Esophagus squamous epithelium (tissue), 5 donors: ENCODE measurements around the gene TMEM72. TPM values are rescaled to one million over a fixed set of nuclear protein-coding genes. Genes with fewer than 3 reads are reported as not detected.

Source experiments
- DNase-seq: peaks from one replicate; lab custom pipeline; 2025; lab: John Stamatoyannopoulos, UW
- H3K27ac ChIP-seq, 4 donors: fragments of 200-600 bp; sonication (generic); one replicate each; pipeline ENCODE4 v1.5.1; 2016 to 2019; ENCODE audit warnings: mild to moderate bottlenecking in 1 of 4
- H3K27me3 ChIP-seq, 4 donors: fragments of 200-600 bp; sonication (generic); 1 replicate in 3 of 4; 2 replicates in 1 of 4; pipeline versions ENCODE4 v1.5.1 to v1.6.0; 2017 to 2021; ENCODE audit warnings: antibody characterized with exemption in 1 of 4
- H3K36me3 ChIP-seq, 3 donors: fragments of 200-600 bp; sonication (generic); one replicate each; pipeline ENCODE4 v1.5.1; 2016 to 2019
- H3K4me1 ChIP-seq, 3 donors: fragments of 200-600 bp; sonication (generic); one replicate each; pipeline ENCODE4 v1.5.1; 2017 to 2019
- H3K4me3 ChIP-seq, 4 donors: fragments of 200-600 bp; sonication (generic); 1 replicate in 3 of 4; 2 replicates in 1 of 4; pipeline ENCODE4 v1.5.1; 2016 to 2019; ENCODE audit warnings: mild to moderate bottlenecking in 2 of 4, moderate library complexity in 1 of 4
- H3K9me3 ChIP-seq, 3 donors: fragments of 200-600 bp; sonication (generic); one replicate each; pipeline ENCODE4 v1.5.1; 2016 to 2019
- CTCF ChIP-seq, 6 experiments: fragments of 450-650 bp in 4 of 6; fragments of 200-600 bp in 2 of 6; sonication (generic) in 2 of 6; IDR thresholded peaks; one replicate each; pipeline ENCODE4 v1.5.1; 2016 to 2019; ENCODE audit warnings: antibody characterized with exemption in 6 of 6, mild to moderate bottlenecking in 4 of 6, moderate library complexity in 4 of 6
- POLR2A ChIP-seq, 4 donors: fragments of 450-650 bp; IDR thresholded peaks; one replicate each; pipeline ENCODE4 v1.6.1; 2017; ENCODE audit warnings: antibody characterized with exemption in 4 of 4, mild to moderate bottlenecking in 4 of 4, moderate library complexity in 3 of 4
- whole genome bisulfite sequencing, 2 donors: methylation state at CpG; one replicate each; pipeline ENCODE4 v1.1.5; 2018; 5-methylcytosine and 5-hydroxymethylcytosine counted together
- intact Hi-C: fragments of 100-400 bp; cut with DNase I; formaldehyde crosslinking; loops from one replicate; pipeline ENCODE4 v1.15.0; 2022
- total RNA-seq, 4 donors: library from RNA; depleted of rRNA; stranded (reverse); fragments of >200 nt; gene quantifications; one replicate each; pipeline ENCODE4 v1.1.0, GENCODE V29; 2016
- donor health status: DM: yes; HTN: yes; CAD: no.

Gene TMEM72
- total RNA-seq, 4 donors from 2014 or later = not detected

- TF ChIP-seq CTCF (IDR thresholded peaks at IDR 0.05) = no peak
- no peak for TF ChIP-seq POLR2A (IDR thresholded peaks at IDR 0.05)
- H3K4me1 ChIP-seq = peaks cover 7 to 81% (median 46%) of the 10 kb centered on the region in 3 donors
- DNase-seq = no peak
- WGBS, 2 donors = 71 to 84% methylated on average over 4 to 5 of the region's 7 CpGs
- no peaks in the 10 kb centered on the region for H3K27me3 ChIP-seq
- H3K4me3 ChIP-seq = peak overlapping the region; percentile 53 to 90 (median 77)
- H3K9me3 ChIP-seq = no peaks in the 10 kb centered on the region
- H3K27ac ChIP-seq = peak overlapping the region; percentile 43 to 93 (median 92)
- intact Hi-C loops = no loop called here
- H3K36me3 ChIP-seq = peaks cover 0 to 6% (median 0%) of the 10 kb centered on the region in 3 donors
Measured at GRCh38 chr10:44960482-44961229, 49.5 kb downstream of the TMEM72 start.

- TF ChIP-seq POLR2A (IDR thresholded peaks at IDR 0.05) (no peak), CTCF (IDR thresholded peaks at IDR 0.05) (no peak)
- intact Hi-C loops = no loop called here
- peak overlapping the region in 2 of 4 donors; percentile 91 to 92 for H3K27ac ChIP-seq
- no peaks in the 10 kb centered on the region for H3K27me3 ChIP-seq
- H3K4me1 ChIP-seq = peaks cover 7 to 87% (median 46%) of the 10 kb centered on the region in 3 donors
- H3K9me3 ChIP-seq = no peaks in the 10 kb centered on the region
- no peak for DNase-seq
- peaks cover 0 to under 1% (median 0%) of the 10 kb centered on the region in 3 donors for H3K36me3 ChIP-seq
- 61 to 80% methylated on average over 3 to 4 of the region's 4 CpGs for WGBS, 2 donors
- H3K4me3 ChIP-seq = peak overlapping the region in 3 of 4 donors; percentile 72 to 90 (median 82)
Measured at GRCh38 chr10:44961230-44961571, 50.1 kb downstream of the TMEM72 start.

GRCh38 chr10:44961931-44962750 lies 51.0 kb downstream of the TMEM72 start:
- Histone ChIP-seq H3K4me1 (peaks cover 11 to 94% (median 48%) of the 10 kb centered on the region in 3 donors), H3K4me3 (peak overlapping the region in 3 of 4 donors; percentile 10 to 82 (median 72)), H3K36me3 (no peaks in the 10 kb centered on the region), H3K9me3 (no peaks in the 10 kb centered on the region), H3K27ac (peak overlapping the region; percentile 16 to 92 (median 78)), H3K27me3 (no peaks in the 10 kb centered on the region)
- 52 to 73% methylated on average over 8 to 10 of the region's 11 CpGs for WGBS, 2 donors
- no peak for TF ChIP-seq CTCF (IDR thresholded peaks at IDR 0.05)
- TF ChIP-seq POLR2A (IDR thresholded peaks at IDR 0.05) = no peak
- intact Hi-C loops = no loop called here
- no peak for DNase-seq

GRCh38 chr10:44962870-44963738 lies 52.0 kb downstream of the TMEM72 start:
- Histone ChIP-seq H3K27me3 (no peaks in the 10 kb centered on the region), H3K27ac (peak overlapping the region; percentile 16 to 92 (median 67)), H3K36me3 (no peaks in the 10 kb centered on the region), H3K4me1 (peaks cover 20 to 94% (median 50%) of the 10 kb centered on the region in 3 donors), H3K4me3 (peak overlapping the region in 1 of 4 donors; percentile 72), H3K9me3 (no peaks in the 10 kb centered on the region)
- DNase-seq = no peak
- WGBS, 2 donors = 80 to 90% methylated on average over 15 to 18 of the region's 19 CpGs
- peak in 1 of 6 experiments; percentile 8 for TF ChIP-seq CTCF (IDR thresholded peaks at IDR 0.05)
- TF ChIP-seq POLR2A (IDR thresholded peaks at IDR 0.05) = no peak
- intact Hi-C loops = no loop called here
